Measurements from ENCODE around the gene ZDHHC3.

ZDHHC3 gene

DNA sequence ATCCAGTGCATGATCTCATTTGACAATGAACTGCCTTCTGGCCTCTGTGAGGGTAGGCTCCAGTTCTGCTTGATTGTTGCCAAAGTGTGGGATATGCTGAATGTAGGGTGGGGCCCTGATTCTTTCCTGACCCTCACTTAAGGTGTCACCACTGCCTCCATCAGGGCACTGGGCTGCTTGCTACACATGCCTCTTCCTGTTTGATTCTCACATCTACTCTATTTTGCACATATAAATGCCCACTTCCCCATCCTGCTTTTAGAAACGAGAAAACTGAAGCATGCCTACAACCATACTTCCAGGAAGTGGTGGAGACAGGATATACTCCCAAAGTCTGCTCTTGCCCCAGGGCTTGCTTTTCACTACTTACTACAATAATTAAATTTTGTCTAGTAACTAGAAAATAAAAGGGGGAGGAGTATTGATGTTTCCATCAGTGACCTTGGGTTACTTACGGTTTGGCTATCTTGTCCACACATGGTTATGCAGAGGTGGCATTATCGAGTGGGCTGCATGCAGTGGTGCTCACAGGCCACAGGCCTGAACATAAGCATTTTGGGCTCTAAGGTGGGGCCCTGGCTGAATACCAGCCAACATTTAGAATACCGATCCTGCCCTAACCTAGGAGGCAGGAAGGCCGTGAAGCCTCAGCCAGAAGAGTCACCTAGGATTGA lies 6.7 kb downstream of the ZDHHC3 start:
- peak; percentile 69; the same call in 1 of the 2 replicates for TF ChIP-seq SIN3A (IDR thresholded peaks at IDR 0.05; ENCODE audit: borderline replicate concordance, insufficient read depth, low read length)
- 0 out of 4 replicates have a peak, but pooled peaks of 1 of the 2 experiments have one; percentile 40 for TF ChIP-seq REST (IDR thresholded peaks at IDR 0.05; ENCODE audit: insufficient read depth in 1 of 2, low read depth in 2 of 2, low read length in 2 of 2)
- TF ChIP-seq TAF1 (IDR thresholded peaks at IDR 0.05; ENCODE audit: borderline replicate concordance, insufficient read depth, low read length): no peak
- no peak for TF ChIP-seq POLR2AphosphoS5 (IDR thresholded peaks at IDR 0.05; ENCODE audit: low read depth, low read length)

DNA sequence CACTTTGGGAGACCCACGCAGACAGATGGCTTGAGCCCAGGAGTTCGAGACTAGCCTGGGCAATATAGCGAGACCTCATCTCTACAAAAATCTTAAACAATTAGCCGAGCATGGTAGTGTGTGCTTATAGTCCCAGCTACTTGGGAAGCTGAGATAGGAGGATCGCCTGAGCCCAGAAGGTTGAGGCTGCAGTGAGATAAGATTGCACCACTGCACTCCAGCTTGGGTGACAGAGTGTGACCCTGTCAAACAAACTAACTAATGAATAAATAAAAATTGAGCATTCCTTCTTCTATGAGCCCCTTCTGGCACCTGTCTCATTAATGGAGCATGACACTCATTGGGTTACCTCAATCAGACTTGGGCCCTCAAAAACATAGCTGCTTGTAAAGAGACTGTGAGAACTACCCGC lies 7.5 kb downstream of the ZDHHC3 start:
- TF ChIP-seq FOXP2 (optimal IDR thresholded peaks at IDR 0.05; ENCODE audit: borderline replicate concordance, extremely low read depth, extremely low read length, insufficient read depth): no peak
- no peak for TF ChIP-seq SIN3A (IDR thresholded peaks at IDR 0.05; ENCODE audit: borderline replicate concordance, insufficient read depth, low read length)
- TF ChIP-seq TAF1 (IDR thresholded peaks at IDR 0.05; ENCODE audit: borderline replicate concordance, insufficient read depth, low read length): no peak
- TF ChIP-seq POLR2AphosphoS5 (IDR thresholded peaks at IDR 0.05; ENCODE audit: low read depth, low read length): no peak
- TF ChIP-seq REST (IDR thresholded peaks at IDR 0.05; ENCODE audit: insufficient read depth in 1 of 2, low read depth in 2 of 2, low read length in 2 of 2): no peak

- no peak for TF ChIP-seq TAF1 (IDR thresholded peaks at IDR 0.05; ENCODE audit: borderline replicate concordance, insufficient read depth, low read length)
- no peak for TF ChIP-seq POLR2AphosphoS5 (IDR thresholded peaks at IDR 0.05; ENCODE audit: low read depth, low read length)
- no peak for TF ChIP-seq REST (IDR thresholded peaks at IDR 0.05; ENCODE audit: insufficient read depth in 1 of 2, low read depth in 2 of 2, low read length in 2 of 2)
Observed at GRCh38 chr3:44966795-44967278, 9.1 kb downstream of the ZDHHC3 start.

- TF ChIP-seq REST (IDR thresholded peaks at IDR 0.05; ENCODE audit: insufficient read depth in 1 of 2, low read depth in 2 of 2, low read length in 2 of 2) (no peak), SIN3A (IDR thresholded peaks at IDR 0.05; ENCODE audit: borderline replicate concordance, insufficient read depth, low read length) (no peak), FOXP2 (optimal IDR thresholded peaks at IDR 0.05; ENCODE audit: borderline replicate concordance, extremely low read depth, extremely low read length, insufficient read depth) (no peak), POLR2AphosphoS5 (IDR thresholded peaks at IDR 0.05; ENCODE audit: low read depth, low read length) (no peak), TAF1 (IDR thresholded peaks at IDR 0.05; ENCODE audit: borderline replicate concordance, insufficient read depth, low read length) (no peak)
Observed at GRCh38 chr3:44965165-44965564, 10.8 kb downstream of the ZDHHC3 start.
